Measurements from ENCODE around the gene ZNF516. TPM values are rescaled to one million over a fixed set of nuclear protein-coding genes. Genes with fewer than 3 reads are reported as not detected.

Gene ZNF516
- total RNA-seq, 1 experiment from 2014 or later = 41.8 TPM

DNA sequence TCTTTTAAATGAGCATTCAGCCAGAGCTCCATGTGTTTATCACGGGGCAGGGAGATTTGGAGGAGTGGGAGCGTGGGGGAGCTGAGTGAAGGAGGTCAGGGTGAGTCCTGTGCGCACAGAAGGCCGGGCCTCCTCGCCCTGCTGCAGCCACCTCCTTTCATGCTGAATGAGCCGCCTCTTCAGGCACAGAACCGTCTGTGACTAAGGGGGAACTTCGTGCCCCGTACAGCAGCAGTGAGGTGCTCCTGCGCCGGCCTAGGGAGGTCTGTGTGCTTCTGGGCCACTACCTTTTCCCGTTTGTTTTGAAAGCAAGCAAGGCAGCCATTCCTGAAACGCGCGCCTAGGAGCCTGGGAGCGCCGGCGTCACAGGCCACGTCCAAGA lies 27.1 kb upstream of the ZNF516 start:
- peak; percentile 49 for DNase-seq
- Histone ChIP-seq H3K36me3 (replicated peaks; ENCODE audit: control insufficient read depth, insufficient read depth, low read length) (no peaks in the 10 kb centered on the region), H3K27me3 (ENCODE audit: control insufficient read depth, insufficient read depth, low read length) (peaks cover 3% of the 10 kb centered on the region; the same call in 1 of the 2 replicates), H3K4me3 (ENCODE audit: insufficient read depth, low read depth, low read length) (no peak overlapping the region)

DNA sequence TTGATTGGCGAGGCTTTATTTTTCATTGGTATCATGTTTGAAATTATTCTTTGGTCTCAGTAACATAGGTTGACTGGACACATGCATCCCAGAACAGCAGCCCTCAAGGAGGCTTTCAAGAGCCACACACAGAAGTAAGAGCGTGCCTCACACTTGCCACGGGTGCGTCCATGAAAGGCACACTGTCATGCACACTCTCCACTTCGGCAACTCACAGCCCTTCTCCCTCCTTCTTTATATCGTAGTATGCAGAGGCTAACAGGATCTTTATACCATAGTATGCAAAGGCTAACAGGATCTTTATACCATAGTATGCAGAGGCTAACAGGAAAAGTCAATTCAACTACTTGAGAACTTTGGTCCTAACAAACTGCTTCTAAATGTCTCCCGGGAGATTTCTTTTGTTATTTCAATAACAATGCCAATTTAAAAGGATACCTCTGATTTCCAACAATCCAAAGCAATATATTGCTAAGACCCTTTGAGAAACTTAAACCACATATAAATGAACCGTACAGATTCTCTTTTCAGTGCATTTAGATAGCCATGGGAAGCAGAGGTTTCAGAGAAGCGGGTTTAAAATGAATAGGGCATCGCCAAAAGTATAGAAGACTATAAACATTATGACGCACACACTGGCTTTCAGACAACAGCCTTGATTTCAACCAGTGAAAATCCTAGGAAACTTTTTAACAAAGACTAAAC lies 26.5 kb upstream of the ZNF516 start:
- Histone ChIP-seq H3K36me3 (replicated peaks; ENCODE audit: control insufficient read depth, insufficient read depth, low read length) (no peaks in the 10 kb centered on the region), H3K4me3 (ENCODE audit: insufficient read depth, low read depth, low read length) (no peak overlapping the region), H3K27me3 (ENCODE audit: control insufficient read depth, insufficient read depth, low read length) (peaks cover 1% of the 10 kb centered on the region; the same call in 1 of the 2 replicates)
- no peak for DNase-seq

- H3K36me3 ChIP-seq (replicated peaks; ENCODE audit: control insufficient read depth, insufficient read depth, low read length) = no peaks in the 10 kb centered on the region
- peaks cover 1% of the 10 kb centered on the region; the same call in 1 of the 2 replicates for H3K27me3 ChIP-seq (ENCODE audit: control insufficient read depth, insufficient read depth, low read length)
- H3K4me3 ChIP-seq (ENCODE audit: insufficient read depth, low read depth, low read length) = peak overlapping the region; percentile 35
- DNase-seq = peak; percentile 59
Observed at GRCh38 chr18:76518860-76519538, 24.0 kb upstream of the ZNF516 start.

GRCh38 chr18:76518123-76518859 lies 23.2 kb upstream of the ZNF516 start:
- DNase-seq = peak; percentile 66
- H3K36me3 ChIP-seq (replicated peaks; ENCODE audit: control insufficient read depth, insufficient read depth, low read length) = no peaks in the 10 kb centered on the region
- H3K4me3 ChIP-seq (ENCODE audit: insufficient read depth, low read depth, low read length) = peak overlapping the region; percentile 35
- H3K27me3 ChIP-seq (ENCODE audit: control insufficient read depth, insufficient read depth, low read length) = peaks cover 1% of the 10 kb centered on the region; the same call in 1 of the 2 replicates

GRCh38 chr18:76515576-76515975 lies 20.5 kb upstream of the ZNF516 start:
- peaks cover 1% of the 10 kb centered on the region; the same call in 1 of the 2 replicates for H3K27me3 ChIP-seq (ENCODE audit: control insufficient read depth, insufficient read depth, low read length)
- H3K36me3 ChIP-seq (replicated peaks; ENCODE audit: control insufficient read depth, insufficient read depth, low read length) = no peaks in the 10 kb centered on the region
- DNase-seq = no peak
- no peak overlapping the region for H3K4me3 ChIP-seq (ENCODE audit: insufficient read depth, low read depth, low read length)

DNA sequence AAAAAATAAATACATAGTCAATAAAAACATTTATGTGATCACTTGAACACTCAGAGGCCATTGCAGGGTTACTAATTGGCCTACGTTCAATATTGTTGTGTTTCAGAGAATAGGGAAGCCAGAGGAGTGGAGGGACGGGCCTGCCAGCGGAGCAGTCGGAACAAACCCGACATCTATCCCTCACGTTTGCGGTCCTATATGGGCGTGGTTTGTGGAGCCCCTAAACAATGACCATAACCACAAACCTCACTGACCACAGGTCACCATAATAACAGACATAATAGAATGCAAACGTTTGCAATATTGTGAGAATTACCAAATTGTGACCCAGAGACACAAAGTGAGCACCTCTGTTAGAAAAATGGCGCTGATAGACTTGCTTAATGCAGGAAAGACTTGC lies 19.5 kb upstream of the ZNF516 start:
- Histone ChIP-seq H3K27me3 (ENCODE audit: control insufficient read depth, insufficient read depth, low read length) (peaks cover 1% of the 10 kb centered on the region; the same call in 1 of the 2 replicates), H3K36me3 (replicated peaks; ENCODE audit: control insufficient read depth, insufficient read depth, low read length) (no peaks in the 10 kb centered on the region), H3K4me3 (ENCODE audit: insufficient read depth, low read depth, low read length) (no peak overlapping the region)
- DNase-seq = no peak

DNA sequence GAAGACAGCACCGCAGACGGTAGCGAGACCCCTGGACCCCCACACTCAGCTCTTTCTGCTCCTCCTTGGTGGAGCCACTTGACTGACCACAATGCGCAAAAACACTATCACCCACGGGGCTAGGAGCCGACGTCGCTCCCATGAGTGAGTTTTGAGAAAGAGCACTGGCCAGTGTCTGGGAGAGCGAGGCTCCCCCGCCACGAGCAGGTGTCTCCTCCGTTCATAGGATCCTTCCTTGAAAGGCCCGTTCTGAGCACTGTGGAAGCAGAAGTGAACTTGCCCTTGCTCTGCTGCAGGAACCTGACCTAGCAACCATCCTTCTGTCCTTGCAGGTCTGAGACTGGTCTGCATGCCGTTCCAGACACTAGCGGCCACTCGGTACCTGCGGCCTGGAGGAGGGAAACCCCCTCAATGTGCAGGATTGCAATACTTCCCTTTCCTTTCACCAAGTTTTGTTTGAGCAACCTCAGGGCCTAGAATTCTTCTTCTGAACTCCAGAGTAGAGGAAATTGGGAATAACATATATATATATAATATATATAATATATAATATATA lies 12.9 kb upstream of the ZNF516 start:
- DNase-seq = no peak
- Histone ChIP-seq H3K4me3 (ENCODE audit: insufficient read depth, low read depth, low read length) (no peak overlapping the region), H3K27me3 (ENCODE audit: control insufficient read depth, insufficient read depth, low read length) (no peaks in the 10 kb centered on the region), H3K36me3 (replicated peaks; ENCODE audit: control insufficient read depth, insufficient read depth, low read length) (no peaks in the 10 kb centered on the region)

DNA sequence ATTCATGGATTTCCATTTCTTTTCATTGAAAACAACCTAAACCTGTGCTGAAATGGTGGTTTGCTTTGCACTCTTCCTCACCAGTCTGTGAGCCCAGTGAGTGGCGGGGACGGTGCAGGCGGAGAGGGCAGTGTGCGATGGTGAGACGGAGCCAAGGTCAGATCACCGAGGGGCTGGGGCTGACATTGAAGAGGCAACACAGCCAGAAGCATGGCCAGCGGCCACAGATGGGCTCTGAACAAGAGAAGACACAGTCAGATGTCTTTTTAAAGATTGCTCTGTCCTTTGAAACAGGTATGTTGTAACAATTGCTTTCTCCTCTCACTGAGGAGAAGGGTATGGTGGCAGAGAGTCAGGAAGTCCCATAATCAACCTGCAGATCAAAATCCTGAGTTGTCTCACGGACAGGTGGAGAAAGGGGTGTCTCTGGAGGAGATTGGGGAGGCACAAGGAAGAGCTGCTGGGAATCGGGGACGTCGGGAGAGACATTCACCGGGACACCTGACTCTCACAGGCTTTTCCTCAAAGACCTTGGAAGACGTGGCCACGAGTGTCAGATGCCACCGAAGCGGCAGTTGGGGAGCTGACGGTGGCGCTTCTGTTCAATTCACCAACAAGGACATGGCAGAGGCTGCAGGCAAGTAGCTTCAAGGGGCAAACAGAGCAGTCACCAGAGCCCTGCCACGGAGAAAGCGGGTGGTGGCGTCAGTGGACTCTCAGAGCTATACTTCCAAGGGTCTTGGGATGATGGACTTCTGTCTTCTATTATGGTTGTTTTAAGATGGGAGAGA lies 12.1 kb upstream of the ZNF516 start:
- no peak for DNase-seq
- no peak overlapping the region for H3K4me3 ChIP-seq (ENCODE audit: insufficient read depth, low read depth, low read length)
- no peaks in the 10 kb centered on the region for H3K36me3 ChIP-seq (replicated peaks; ENCODE audit: control insufficient read depth, insufficient read depth, low read length)
- H3K27me3 ChIP-seq (ENCODE audit: control insufficient read depth, insufficient read depth, low read length) = no peaks in the 10 kb centered on the region

GRCh38 chr18:76506395-76506794 lies 11.4 kb upstream of the ZNF516 start:
- no peak for DNase-seq

GRCh38 chr18:76505614-76506013 lies 10.6 kb upstream of the ZNF516 start:
- Histone ChIP-seq H3K4me3 (ENCODE audit: insufficient read depth, low read depth, low read length) (no peak overlapping the region), H3K36me3 (replicated peaks; ENCODE audit: control insufficient read depth, insufficient read depth, low read length) (no peaks in the 10 kb centered on the region), H3K27me3 (ENCODE audit: control insufficient read depth, insufficient read depth, low read length) (no peaks in the 10 kb centered on the region)
- no peak for DNase-seq

More at GRCh38 chr18:76506395-76506794, 11.4 kb upstream of the ZNF516 start:
- no peaks in the 10 kb centered on the region for H3K27me3 ChIP-seq (ENCODE audit: control insufficient read depth, insufficient read depth, low read length)
- H3K4me3 ChIP-seq (ENCODE audit: insufficient read depth, low read depth, low read length) = no peak overlapping the region
- H3K36me3 ChIP-seq (replicated peaks; ENCODE audit: control insufficient read depth, insufficient read depth, low read length) = no peaks in the 10 kb centered on the region

DNA sequence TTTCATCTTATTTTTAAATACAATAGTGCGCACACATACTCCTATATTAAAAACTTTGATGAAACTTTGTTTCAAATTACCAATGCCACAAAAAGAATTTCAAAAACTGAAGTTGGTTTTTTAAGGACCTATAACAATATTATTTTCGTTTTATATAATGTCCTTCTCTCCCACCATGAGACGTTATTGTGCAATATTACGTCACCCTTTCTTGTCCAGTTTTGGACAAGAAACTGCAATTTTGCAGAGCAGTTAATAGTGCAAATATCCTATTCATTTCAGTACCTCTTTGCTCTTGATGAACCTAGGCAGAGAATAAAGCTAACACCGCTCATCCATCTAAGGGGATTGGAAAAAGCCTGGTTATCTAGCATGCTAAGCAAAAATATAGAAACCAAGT lies 9.7 kb upstream of the ZNF516 start:
- no peak for DNase-seq
- no peaks in the 10 kb centered on the region for H3K27me3 ChIP-seq (ENCODE audit: control insufficient read depth, insufficient read depth, low read length)
- no peak overlapping the region for H3K4me3 ChIP-seq (ENCODE audit: insufficient read depth, low read depth, low read length)
- H3K36me3 ChIP-seq (replicated peaks; ENCODE audit: control insufficient read depth, insufficient read depth, low read length) = no peaks in the 10 kb centered on the region

DNA sequence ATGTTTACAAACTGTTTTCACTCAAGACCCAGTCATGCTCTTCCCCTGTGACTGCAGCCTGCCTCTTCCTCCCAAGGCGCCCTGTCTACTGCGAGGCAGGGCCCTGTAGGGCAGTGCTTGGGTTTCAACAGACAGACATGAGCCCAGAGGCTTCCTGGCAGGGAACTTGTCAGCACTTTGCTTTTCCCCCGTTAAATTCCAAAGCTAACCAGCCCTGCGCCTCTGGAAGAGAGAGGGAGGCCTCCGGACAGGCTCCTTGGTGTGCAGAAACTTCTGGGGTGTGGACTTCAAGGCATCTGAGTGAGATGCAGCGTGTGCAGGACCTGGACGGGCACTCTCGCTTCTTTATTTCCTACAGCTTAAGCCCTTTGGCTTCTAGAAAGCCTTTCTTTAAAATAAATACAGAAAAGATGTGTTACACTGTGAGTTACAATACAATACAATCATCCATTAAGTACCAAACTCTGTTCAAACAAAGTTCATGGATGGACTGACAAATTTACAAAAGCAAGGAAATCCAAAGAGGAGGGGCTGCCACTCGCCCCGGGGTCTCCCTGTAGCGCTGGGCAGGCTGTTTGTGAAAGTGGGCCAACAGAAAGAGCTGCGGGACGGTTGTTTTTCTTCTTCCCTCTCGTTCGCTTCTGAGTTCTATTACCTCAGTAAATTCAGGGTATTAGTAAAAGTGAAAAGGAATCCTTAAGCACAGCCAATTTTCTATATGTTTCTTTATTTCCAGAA lies 8.8 kb upstream of the ZNF516 start:
- no peaks in the 10 kb centered on the region for H3K36me3 ChIP-seq (replicated peaks; ENCODE audit: control insufficient read depth, insufficient read depth, low read length)
- DNase-seq = no peak
- no peak overlapping the region for H3K4me3 ChIP-seq (ENCODE audit: insufficient read depth, low read depth, low read length)
- no peaks in the 10 kb centered on the region; the same call in 1 of the 2 replicates for H3K27me3 ChIP-seq (ENCODE audit: control insufficient read depth, insufficient read depth, low read length)

DNA sequence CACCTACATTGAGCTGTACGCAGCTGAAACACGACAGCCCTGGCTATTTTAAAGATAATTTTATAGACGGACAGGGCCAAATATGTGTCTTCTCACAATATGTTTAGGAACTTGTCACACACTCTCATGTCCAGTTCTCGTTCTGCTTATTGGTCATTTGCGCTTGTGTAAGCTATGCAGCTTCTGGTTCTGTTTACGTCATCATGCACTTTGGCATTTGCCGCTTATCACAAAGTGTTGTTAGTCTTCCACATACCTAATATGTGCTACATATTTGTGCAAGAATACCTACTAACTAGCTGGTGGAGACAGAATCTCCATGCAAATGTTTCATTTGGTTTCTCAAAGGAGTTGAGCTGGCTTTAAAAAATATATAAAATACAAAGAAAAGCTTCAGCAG lies 7.5 kb upstream of the ZNF516 start:
- Histone ChIP-seq H3K4me3 (ENCODE audit: insufficient read depth, low read depth, low read length) (no peak overlapping the region), H3K36me3 (replicated peaks; ENCODE audit: control insufficient read depth, insufficient read depth, low read length) (no peaks in the 10 kb centered on the region), H3K27me3 (ENCODE audit: control insufficient read depth, insufficient read depth, low read length) (peaks cover 9% of the 10 kb centered on the region; the same call in 1 of the 2 replicates)
- DNase-seq = no peak

Measured in H7 (cell line).